Endodermal cell (in vitro differentiated cells): ENCODE data around the gene BHLHE23. TPM values are rescaled to one million over a fixed set of nuclear protein-coding genes. Genes with fewer than 3 reads are reported as not detected.

Source experiments
- DNase-seq: peaks from one replicate; pipeline ENCODE4 v3.0.0-alpha.2; 2017
- H3K27ac ChIP-seq: 2 replicates; pipeline ENCODE4 v1.5.1; 2013; ENCODE audit warnings: mild to moderate bottlenecking, low read depth, low read length, moderate library complexity
- H3K27me3 ChIP-seq: 2 replicates; pipeline ENCODE4 v1.6.1; 2013; ENCODE audit warnings: mild to moderate bottlenecking, low read length, moderate library complexity; ENCODE audit not compliant: insufficient read depth, control insufficient read depth, poor library complexity, severe bottlenecking
- H3K36me3 ChIP-seq: 2 replicates; pipeline ENCODE4 v1.7.0; 2013; ENCODE audit warnings: mild to moderate bottlenecking, low read length, moderate library complexity; ENCODE audit not compliant: control insufficient read depth, insufficient read depth
- H3K4me1 ChIP-seq: one replicate; pipeline ENCODE4 v1.7.0; 2013; ENCODE audit warnings: low read length; ENCODE audit not compliant: control insufficient read depth, insufficient read depth
- H3K4me3 ChIP-seq: 2 replicates; pipeline ENCODE4 v1.5.1; 2013; ENCODE audit warnings: mild to moderate bottlenecking, low read length, moderate library complexity
- H3K9ac ChIP-seq: 2 replicates; pipeline ENCODE4 v1.6.1; 2013; ENCODE audit warnings: mild to moderate bottlenecking, low read length, moderate library complexity; ENCODE audit not compliant: poor library complexity, severe bottlenecking; ENCODE audit errors: extremely low read depth
- H3K9me3 ChIP-seq: 2 replicates; pipeline ENCODE4 v1.6.1; 2013; ENCODE audit warnings: mild to moderate bottlenecking, low read length, moderate library complexity; ENCODE audit not compliant: control insufficient read depth
- H3K27ac Mint-ChIP-seq: 2 replicates; pipeline ENCODE4 v1.8.0; 2020; ENCODE audit warnings: mixed read lengths
- H3K27me3 Mint-ChIP-seq: 2 replicates; pipeline ENCODE4 v1.8.0; 2021; ENCODE audit warnings: mild to moderate bottlenecking, mixed read lengths; ENCODE audit not compliant: insufficient read depth
- H3K36me3 Mint-ChIP-seq: 2 replicates; pipeline ENCODE4 v1.8.0; 2020; ENCODE audit warnings: low read depth, mixed read lengths
- H3K4me1 Mint-ChIP-seq: 2 replicates; pipeline ENCODE4 v1.8.0; 2020; ENCODE audit warnings: mixed read lengths
- H3K4me3 Mint-ChIP-seq: 2 replicates; pipeline ENCODE4 v1.8.0; 2020; ENCODE audit warnings: mild to moderate bottlenecking, moderate library complexity, mixed read lengths
- H3K9me3 Mint-ChIP-seq: 2 replicates; pipeline ENCODE4 v1.8.0; 2020; ENCODE audit warnings: mild to moderate bottlenecking, mixed read lengths
- WGBS, 2 experiments: methylation state at CpG; one replicate each; pipeline versions ENCODE4 v1.1.5 to v1.1.7; 2013; ENCODE audit warnings: missing lambda C conversion rate in 2 of 2, mixed read lengths in 1 of 2; ENCODE audit not compliant: insufficient coverage in 1 of 2, insufficient read length in 1 of 2; 5-methylcytosine and 5-hydroxymethylcytosine counted together
- total RNA-seq, 2 donors: library from RNA; stranded (reverse); fragmentation: NEBNext Ultra II Directional in 1 of 2; extraction: Animal tissue kit (Norgen Biotek cat#: 25700) in 1 of 2; gene quantifications; 2 replicates in 1 of 2; 3 replicates in 1 of 2; pipeline ENCODE4 v1.2.1, GENCODE V29; 2021
- TF ChIP-seq, protein P1 (sequence below): fragments of 200-600 bp; sonication (generic); conservative IDR thresholded peaks from 2 replicates; pipeline ENCODE4 v1.5.0; 2021; ENCODE audit warnings: antibody characterized with exemption, mild to moderate bottlenecking

The BHLHE23 gene
- total RNA-seq, 2 donors from 2014 or later: not detected

DNA sequence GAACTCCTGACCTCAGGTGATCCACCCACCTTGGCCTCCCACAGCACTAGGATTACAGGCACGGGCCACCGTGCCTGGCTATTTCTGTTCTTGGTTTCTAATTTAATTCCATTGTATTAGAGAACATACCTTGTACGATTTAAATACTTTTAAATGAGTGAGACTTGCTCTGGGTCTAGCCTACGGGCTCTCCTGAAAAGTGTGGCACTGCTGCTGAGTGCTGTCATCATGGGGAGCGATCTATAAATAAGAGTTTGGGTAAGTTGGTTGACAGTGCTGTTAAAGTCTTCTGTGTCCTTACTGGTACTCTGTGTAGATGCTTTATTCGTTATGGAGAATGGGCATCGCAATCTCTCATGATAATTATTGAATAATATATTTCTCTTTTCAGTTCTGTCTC is 35.0 kb upstream of the BHLHE23 start:
- no peaks in the 10 kb centered on the region for H3K36me3 ChIP-seq
- no peak overlapping the region for H3K9ac ChIP-seq
- H3K4me3 Mint-ChIP-seq: no peak overlapping the region
- WGBS, 2 experiments: 92% methylated on average over 5 of the region's 7 CpGs; no CpG with 5 or more reads in 1 of the 2 experiments
- DNase-seq: no peak
- peaks cover 8% of the 10 kb centered on the region for H3K27me3 ChIP-seq
- TF ChIP-seq, protein P1, sequence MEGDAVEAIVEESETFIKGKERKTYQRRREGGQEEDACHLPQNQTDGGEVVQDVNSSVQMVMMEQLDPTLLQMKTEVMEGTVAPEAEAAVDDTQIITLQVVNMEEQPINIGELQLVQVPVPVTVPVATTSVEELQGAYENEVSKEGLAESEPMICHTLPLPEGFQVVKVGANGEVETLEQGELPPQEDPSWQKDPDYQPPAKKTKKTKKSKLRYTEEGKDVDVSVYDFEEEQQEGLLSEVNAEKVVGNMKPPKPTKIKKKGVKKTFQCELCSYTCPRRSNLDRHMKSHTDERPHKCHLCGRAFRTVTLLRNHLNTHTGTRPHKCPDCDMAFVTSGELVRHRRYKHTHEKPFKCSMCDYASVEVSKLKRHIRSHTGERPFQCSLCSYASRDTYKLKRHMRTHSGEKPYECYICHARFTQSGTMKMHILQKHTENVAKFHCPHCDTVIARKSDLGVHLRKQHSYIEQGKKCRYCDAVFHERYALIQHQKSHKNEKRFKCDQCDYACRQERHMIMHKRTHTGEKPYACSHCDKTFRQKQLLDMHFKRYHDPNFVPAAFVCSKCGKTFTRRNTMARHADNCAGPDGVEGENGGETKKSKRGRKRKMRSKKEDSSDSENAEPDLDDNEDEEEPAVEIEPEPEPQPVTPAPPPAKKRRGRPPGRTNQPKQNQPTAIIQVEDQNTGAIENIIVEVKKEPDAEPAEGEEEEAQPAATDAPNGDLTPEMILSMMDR: no peak
- no peak overlapping the region for H3K27ac Mint-ChIP-seq
- H3K4me3 ChIP-seq: no peak overlapping the region
- H3K4me1 Mint-ChIP-seq: no peaks in the 10 kb centered on the region
- no peak overlapping the region for H3K27ac ChIP-seq
- H3K9me3 ChIP-seq: no peaks in the 10 kb centered on the region
- H3K36me3 Mint-ChIP-seq: no peaks in the 10 kb centered on the region
- no peaks in the 10 kb centered on the region for H3K4me1 ChIP-seq
- no peaks in the 10 kb centered on the region for H3K9me3 Mint-ChIP-seq
- H3K27me3 Mint-ChIP-seq: peaks cover 10% of the 10 kb centered on the region

DNA sequence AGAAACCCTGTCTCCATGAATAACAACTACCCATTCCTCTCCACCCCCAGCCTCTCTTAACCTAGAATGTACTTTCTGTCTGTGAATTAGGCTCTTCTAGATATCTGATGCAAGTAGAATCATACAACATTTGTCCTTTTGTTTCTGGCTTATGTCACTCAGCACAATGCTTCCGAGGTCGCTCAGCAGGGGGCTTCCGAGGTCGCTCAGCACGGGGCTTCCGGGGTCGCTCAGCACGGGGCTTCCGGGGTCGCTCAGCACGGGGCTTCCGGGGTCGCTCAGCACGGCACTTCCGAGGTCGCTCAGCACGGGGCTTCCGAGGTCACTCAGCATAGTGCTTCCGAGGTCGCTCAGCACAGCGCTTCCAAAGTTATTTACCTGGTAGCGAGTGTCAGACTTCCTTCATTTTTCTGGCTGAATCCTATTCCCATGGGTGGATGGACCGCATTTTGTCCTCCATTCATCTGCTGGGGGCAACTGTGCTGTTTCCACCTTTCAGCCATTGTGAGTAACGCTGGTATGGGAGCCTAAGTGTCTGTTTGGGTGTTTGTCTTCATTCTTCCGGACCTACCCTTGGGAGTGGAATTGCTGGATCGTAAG is 31.0 kb upstream of the BHLHE23 start:
- H3K9ac ChIP-seq: no peak overlapping the region
- TF ChIP-seq, protein P1: no peak
- no peaks in the 10 kb centered on the region for H3K36me3 ChIP-seq
- H3K4me1 ChIP-seq: no peaks in the 10 kb centered on the region
- H3K4me3 ChIP-seq: no peak overlapping the region
- H3K27ac ChIP-seq: no peak overlapping the region
- H3K9me3 ChIP-seq: no peaks in the 10 kb centered on the region
- no peak for DNase-seq
- Mint-ChIP-seq H3K36me3 (no peaks in the 10 kb centered on the region), H3K4me1 (peaks cover 2% of the 10 kb centered on the region), H3K27me3 (peaks cover 23% of the 10 kb centered on the region), H3K27ac (no peak overlapping the region), H3K9me3 (no peaks in the 10 kb centered on the region), H3K4me3 (no peak overlapping the region)
- WGBS, 2 experiments: 80 to 83% methylated on average over 14 to 26 of the region's 26 CpGs
- peaks cover 22% of the 10 kb centered on the region for H3K27me3 ChIP-seq

DNA sequence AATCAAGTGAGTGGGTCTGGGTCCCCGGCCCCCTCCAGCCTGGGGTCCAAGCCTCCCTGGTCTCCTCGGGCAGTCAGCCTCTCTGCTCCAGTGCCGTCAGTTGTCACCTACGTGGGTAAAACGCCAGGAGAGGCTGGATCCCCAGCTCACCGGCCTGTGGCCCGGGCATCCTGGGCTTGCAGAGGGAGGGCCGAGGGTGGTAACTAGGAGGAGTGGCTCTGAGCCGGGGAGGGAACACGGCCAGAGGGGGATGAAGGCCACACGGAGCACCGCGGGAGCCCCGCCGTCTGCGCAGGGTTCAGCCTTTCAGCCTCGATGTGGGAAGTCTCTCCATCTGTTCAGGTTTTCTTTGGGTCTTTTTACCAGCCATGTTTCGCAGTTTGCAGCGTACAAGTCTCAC is 29.5 kb upstream of the BHLHE23 start:
- Mint-ChIP-seq H3K4me1 (peaks cover 4% of the 10 kb centered on the region), H3K27ac (no peak overlapping the region), H3K9me3 (no peaks in the 10 kb centered on the region), H3K27me3 (peaks cover 35% of the 10 kb centered on the region), H3K4me3 (no peak overlapping the region), H3K36me3 (no peaks in the 10 kb centered on the region)
- H3K9me3 ChIP-seq: no peaks in the 10 kb centered on the region
- peaks cover 36% of the 10 kb centered on the region for H3K27me3 ChIP-seq
- DNase-seq: no peak
- WGBS, 2 experiments: 74 to 76% methylated on average over 13 to 19 of the region's 19 CpGs
- no peaks in the 10 kb centered on the region for H3K4me1 ChIP-seq
- no peaks in the 10 kb centered on the region for H3K36me3 ChIP-seq
- no peak overlapping the region for H3K4me3 ChIP-seq
- TF ChIP-seq, protein P1: no peak
- H3K9ac ChIP-seq: no peak overlapping the region
- no peak overlapping the region for H3K27ac ChIP-seq
